ENCODE measurements around the gene MRPL48.
"Not testable (repeated sequence)": the region's sequence is repeated elsewhere in the genome, so short reads cannot be mapped to it uniquely, and the experiment has no call there.

MRPL48 gene

GRCh38 chr11:73750228-73750627, 37.4 kb upstream of the MRPL48 start:
- in situ Hi-C loops (cut with HindIII; ENCODE audit: low sequenced_read_pairs) = no loop called here
- H3K4me3 ChIP-seq (ENCODE audit: low read depth, low read length) = no peak overlapping the region
- DNase-seq (ENCODE audit: low read depth) = no peak
- no peak for TF ChIP-seq CTCF (IDR thresholded peaks at IDR 0.05; ENCODE audit: low read depth, low read length, missing control alignments)

GRCh38 chr11:73750862-73751261, 36.8 kb upstream of the MRPL48 start:
- DNase-seq (ENCODE audit: low read depth); H3K4me3 ChIP-seq (ENCODE audit: low read depth, low read length); in situ Hi-C loops (cut with HindIII; ENCODE audit: low sequenced_read_pairs): not testable (repeated sequence)

- in situ Hi-C loops (cut with HindIII; ENCODE audit: low sequenced_read_pairs) = no loop called here
- H3K4me3 ChIP-seq (ENCODE audit: low read depth, low read length) = no peak overlapping the region
Observed at GRCh38 chr11:73752216-73752867, 35.3 kb upstream of the MRPL48 start.

GRCh38 chr11:73752903-73753302, 34.8 kb upstream of the MRPL48 start:
- H3K4me3 ChIP-seq (ENCODE audit: low read depth, low read length) = no peak overlapping the region
- in situ Hi-C loops (cut with HindIII; ENCODE audit: low sequenced_read_pairs) = no loop called here
- TF ChIP-seq CTCF (IDR thresholded peaks at IDR 0.05; ENCODE audit: low read depth, low read length, missing control alignments) = no peak
- no peak for DNase-seq (ENCODE audit: low read depth)

More at GRCh38 chr11:73752216-73752867, 35.3 kb upstream of the MRPL48 start:
- peak; percentile 9 for DNase-seq (ENCODE audit: low read depth)
- TF ChIP-seq CTCF (IDR thresholded peaks at IDR 0.05; ENCODE audit: low read depth, low read length, missing control alignments) = no peak

GRCh38 chr11:73753938-73754337, 33.7 kb upstream of the MRPL48 start:
- H3K4me3 ChIP-seq (ENCODE audit: low read depth, low read length) = no peak overlapping the region
- DNase-seq (ENCODE audit: low read depth) = no peak
- no peak for TF ChIP-seq CTCF (IDR thresholded peaks at IDR 0.05; ENCODE audit: low read depth, low read length, missing control alignments)
- in situ Hi-C loops (cut with HindIII; ENCODE audit: low sequenced_read_pairs) = no loop called here

GRCh38 chr11:73755670-73756069, 32.0 kb upstream of the MRPL48 start:
- no peak for TF ChIP-seq CTCF (IDR thresholded peaks at IDR 0.05; ENCODE audit: low read depth, low read length, missing control alignments)
- no peak overlapping the region for H3K4me3 ChIP-seq (ENCODE audit: low read depth, low read length)
- in situ Hi-C loops (cut with HindIII; ENCODE audit: low sequenced_read_pairs) = no loop called here
- DNase-seq (ENCODE audit: low read depth) = no peak

GRCh38 chr11:73757598-73757997, 30.1 kb upstream of the MRPL48 start:
- no peak for DNase-seq (ENCODE audit: low read depth)
- no peak overlapping the region for H3K4me3 ChIP-seq (ENCODE audit: low read depth, low read length)
- in situ Hi-C loops (cut with HindIII; ENCODE audit: low sequenced_read_pairs) = no loop called here
- no peak for TF ChIP-seq CTCF (IDR thresholded peaks at IDR 0.05; ENCODE audit: low read depth, low read length, missing control alignments)
